DOHH2 (cell line): ENCODE data around the gene CTDSPL.
"Not testable (repeated sequence)": the region's sequence is repeated elsewhere in the genome, so short reads cannot be mapped to it uniquely, and the experiment has no call there.

ENCODE experiments used
- H3F3A ChIP-seq: fragments of 200-600 bp; sonication (generic), shearing (Covaris generic); 2 replicates; pipeline ENCODE4 v1.6.0; 2016; ENCODE audit warnings: antibody characterized with exemption, mild to moderate bottlenecking; ENCODE audit not compliant: control insufficient read depth, insufficient read depth
- H3K27ac ChIP-seq: fragments of 200-600 bp; sonication (generic); 2 replicates; pipeline ENCODE4 v1.5.1; 2014; ENCODE audit warnings: low read depth, mild to moderate bottlenecking, low read length, moderate library complexity
- H3K27me3 ChIP-seq: fragments of 200-600 bp; sonication (generic); 2 replicates; pipeline ENCODE4 v1.6.1; 2014; ENCODE audit warnings: mild to moderate bottlenecking, low read length, mixed read lengths; ENCODE audit not compliant: control insufficient read depth
- H3K36me3 ChIP-seq: fragments of 200-600 bp; sonication (generic); 2 replicates; pipeline ENCODE4 v1.6.1; 2014; ENCODE audit warnings: mild to moderate bottlenecking, low read length, moderate library complexity, mixed read lengths; ENCODE audit not compliant: control insufficient read depth
- H3K4me1 ChIP-seq: fragments of 200-600 bp; sonication (generic); 2 replicates; pipeline ENCODE4 v1.6.1; 2014; ENCODE audit warnings: mild to moderate bottlenecking, low read length, mixed read lengths; ENCODE audit not compliant: control insufficient read depth
- H3K4me2 ChIP-seq: fragments of 200-600 bp; sonication (generic); 2 replicates; pipeline ENCODE4 v1.6.0; 2014; ENCODE audit warnings: mild to moderate bottlenecking, low read length, moderate library complexity
- H3K4me3 ChIP-seq: fragments of 200-600 bp; sonication (generic); 2 replicates; pipeline ENCODE4 v1.5.1; 2014; ENCODE audit warnings: mild to moderate bottlenecking, low read length, mixed read lengths
- H3K79me2 ChIP-seq: fragments of 200-600 bp; sonication (generic); 2 replicates; pipeline ENCODE4 v1.6.1; 2014; ENCODE audit warnings: mild to moderate bottlenecking, low read length, mixed read lengths; ENCODE audit not compliant: control insufficient read depth
- H3K9me2 ChIP-seq: fragments of 200-600 bp; sonication (generic); replicated peaks from 2 replicates; pipeline ENCODE4 v1.6.1; 2014; ENCODE audit warnings: mild to moderate bottlenecking, low read length, mixed read lengths; ENCODE audit not compliant: control insufficient read depth
- H3K9me3 ChIP-seq: fragments of 200-600 bp; sonication (generic); 2 replicates; pipeline ENCODE4 v1.6.1; 2014; ENCODE audit warnings: antibody characterized with exemption, low read length, mixed read lengths; ENCODE audit not compliant: control insufficient read depth, insufficient read depth
- H4K20me1 ChIP-seq: fragments of 200-600 bp; sonication (generic); 2 replicates; pipeline ENCODE4 v1.6.0; 2014; ENCODE audit warnings: low read depth, mild to moderate bottlenecking, antibody characterized with exemption, low read length, moderate library complexity; ENCODE audit not compliant: control insufficient read depth, insufficient read depth
- CTCF ChIP-seq: fragments of 200-600 bp; sonication (generic); IDR thresholded peaks from one replicate; pipeline ENCODE4 v1.5.1; 2014; ENCODE audit warnings: antibody characterized with exemption, mild to moderate bottlenecking, low read depth, low read length; ENCODE audit not compliant: poor library complexity, severe bottlenecking
- EZH2phosphoT487 ChIP-seq: fragments of 200-600 bp; sonication (generic); IDR thresholded peaks from 2 replicates; pipeline ENCODE4 v1.6.1; 2017; ENCODE audit warnings: borderline replicate concordance, mild to moderate bottlenecking, antibody characterized with exemption, low read length, moderate library complexity, mixed read lengths

CTDSPL gene

GRCh38 chr3:37987751-37988179 is 126.1 kb downstream of the CTDSPL start:
- no peak overlapping the region for H3K4me3 ChIP-seq
- H3K4me1 ChIP-seq = no peaks in the 10 kb centered on the region
- H3K27me3 ChIP-seq = no peaks in the 10 kb centered on the region; the same call in 1 of the 2 replicates
- H3K36me3 ChIP-seq = no peaks in the 10 kb centered on the region
- no peaks in the 10 kb centered on the region for H3K9me2 ChIP-seq
- H3K79me2 ChIP-seq = no peaks in the 10 kb centered on the region
- H4K20me1 ChIP-seq = no peaks in the 10 kb centered on the region
- H3K27ac ChIP-seq = no peak overlapping the region
- H3K4me2 ChIP-seq = no peak overlapping the region
- no peaks in the 10 kb centered on the region for H3F3A ChIP-seq
- no peaks in the 10 kb centered on the region for H3K9me3 ChIP-seq
- TF ChIP-seq CTCF (no peak), EZH2phosphoT487 (no peak)

GRCh38 chr3:37988376-37988775 is 126.7 kb downstream of the CTDSPL start:
- H4K20me1 ChIP-seq, H3K4me2 ChIP-seq, H3K4me1 ChIP-seq, H3K36me3 ChIP-seq, H3K27me3 ChIP-seq, H3K9me2 ChIP-seq, H3K4me3 ChIP-seq, H3F3A ChIP-seq, H3K9me3 ChIP-seq, H3K79me2 ChIP-seq, H3K27ac ChIP-seq: not testable (repeated sequence)

- TF ChIP-seq EZH2phosphoT487 (no peak), CTCF (no peak)
- Histone ChIP-seq H3K27me3 (no peaks in the 10 kb centered on the region), H3K36me3 (no peaks in the 10 kb centered on the region), H3K79me2 (no peaks in the 10 kb centered on the region), H3K4me2 (no peak overlapping the region), H3K9me2 (no peaks in the 10 kb centered on the region), H3K27ac (no peak overlapping the region), H3K4me3 (no peak overlapping the region), H3F3A (no peaks in the 10 kb centered on the region; the same call in 1 of the 2 replicates), H3K4me1 (peaks cover 9% of the 10 kb centered on the region), H3K9me3 (no peaks in the 10 kb centered on the region), H4K20me1 (no peaks in the 10 kb centered on the region)
Observed at GRCh38 chr3:37988931-37989525, 127.3 kb downstream of the CTDSPL start.

GRCh38 chr3:37989821-37990480 is 128.3 kb downstream of the CTDSPL start:
- H3K4me2 ChIP-seq = no peak overlapping the region
- no peaks in the 10 kb centered on the region for H3K36me3 ChIP-seq
- no peak overlapping the region for H3K27ac ChIP-seq
- H3K79me2 ChIP-seq = peaks cover 6% of the 10 kb centered on the region
- no peaks in the 10 kb centered on the region for H3K9me3 ChIP-seq
- H3K4me1 ChIP-seq = peaks cover 11% of the 10 kb centered on the region
- no peaks in the 10 kb centered on the region for H4K20me1 ChIP-seq
- no peaks in the 10 kb centered on the region for H3K9me2 ChIP-seq
- H3K27me3 ChIP-seq = no peaks in the 10 kb centered on the region
- no peaks in the 10 kb centered on the region; the same call in 1 of the 2 replicates for H3F3A ChIP-seq
- no peak for TF ChIP-seq EZH2phosphoT487
- no peak for TF ChIP-seq CTCF
- H3K4me3 ChIP-seq = no peak overlapping the region
